NCI-H128 (cell line): ENCODE data around the gene GRIK5.

ENCODE experiments used
- DNase-seq: peaks from one replicate; lab custom pipeline; 2025; ENCODE audit not compliant: unreplicated experiment; lab: John Stamatoyannopoulos, UW

Gene GRIK5

GRCh38 chr19:42078538-42079275, 8.7 kb upstream of the GRIK5 start:
- no peak for DNase-seq

DNA sequence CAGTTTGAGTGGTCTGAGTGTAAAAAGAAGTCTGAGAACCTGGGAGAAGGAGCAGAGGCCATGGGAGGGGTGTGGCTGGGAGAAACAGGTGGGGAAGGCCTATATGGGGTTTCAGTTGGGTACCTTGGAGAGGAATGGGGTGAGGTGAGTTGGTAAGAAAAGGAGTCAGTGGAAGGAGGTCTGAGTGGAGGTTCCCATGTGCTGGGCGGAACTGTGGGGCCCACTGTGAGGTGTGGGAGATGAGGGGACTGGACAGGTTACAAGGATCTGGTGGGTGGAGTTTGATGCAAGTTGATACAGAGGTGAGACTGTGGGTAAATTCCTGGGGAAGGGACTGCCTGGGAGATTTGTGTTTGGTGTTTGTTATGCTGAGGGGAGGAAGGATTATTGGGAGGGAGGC, 8.1 kb upstream of the GRIK5 start:
- no peak for DNase-seq

DNA sequence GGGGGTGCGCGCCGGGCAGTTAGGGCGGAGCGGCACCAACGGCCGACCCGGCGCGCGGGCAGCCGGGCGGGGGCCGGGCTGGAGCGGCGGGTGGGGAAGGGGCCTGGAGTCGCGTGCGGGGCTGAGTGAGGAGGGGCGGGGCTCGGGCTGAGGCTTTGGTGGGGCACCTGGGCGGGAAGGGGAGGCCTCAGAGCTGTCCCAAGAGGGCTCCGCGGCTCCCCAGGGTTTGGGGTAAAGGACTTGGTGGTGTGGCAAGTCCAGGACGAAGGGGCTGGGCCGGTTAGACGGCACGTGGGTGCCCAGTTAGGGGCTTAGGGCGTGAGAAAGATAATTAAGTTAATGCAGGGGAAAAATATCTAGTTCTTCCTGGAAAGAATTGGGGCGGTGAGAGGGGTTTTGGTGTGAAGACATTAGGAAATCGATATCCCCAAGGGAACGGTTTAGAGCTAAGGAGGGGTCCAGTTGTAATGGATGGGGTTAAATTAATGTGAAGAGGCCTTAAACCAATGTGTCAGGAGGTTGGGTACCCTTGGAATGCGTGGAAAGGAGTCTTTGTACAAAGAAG, 6.5 kb upstream of the GRIK5 start:
- no peak for DNase-seq

- peak; percentile 100 for DNase-seq
These were observed 5.8 kb upstream of the GRIK5 start, which contains the start of gene ZNF574 for GRCh38 chr19:42075616-42076379. Gene ZNF574 (plus strand): TSS chr19:42076166. CDS start chr19:42078607, 2,441 bp downstream.

- no peak for DNase-seq
These were observed 5.3 kb upstream of the GRIK5 start for GRCh38 chr19:42075364-42075615.

- no peak for DNase-seq
These were observed 4.7 kb upstream of the GRIK5 start for GRCh38 chr19:42074513-42075363.

GRCh38 chr19:42071247-42071646, 1.2 kb upstream of the GRIK5 start:
- DNase-seq = no peak

DNA sequence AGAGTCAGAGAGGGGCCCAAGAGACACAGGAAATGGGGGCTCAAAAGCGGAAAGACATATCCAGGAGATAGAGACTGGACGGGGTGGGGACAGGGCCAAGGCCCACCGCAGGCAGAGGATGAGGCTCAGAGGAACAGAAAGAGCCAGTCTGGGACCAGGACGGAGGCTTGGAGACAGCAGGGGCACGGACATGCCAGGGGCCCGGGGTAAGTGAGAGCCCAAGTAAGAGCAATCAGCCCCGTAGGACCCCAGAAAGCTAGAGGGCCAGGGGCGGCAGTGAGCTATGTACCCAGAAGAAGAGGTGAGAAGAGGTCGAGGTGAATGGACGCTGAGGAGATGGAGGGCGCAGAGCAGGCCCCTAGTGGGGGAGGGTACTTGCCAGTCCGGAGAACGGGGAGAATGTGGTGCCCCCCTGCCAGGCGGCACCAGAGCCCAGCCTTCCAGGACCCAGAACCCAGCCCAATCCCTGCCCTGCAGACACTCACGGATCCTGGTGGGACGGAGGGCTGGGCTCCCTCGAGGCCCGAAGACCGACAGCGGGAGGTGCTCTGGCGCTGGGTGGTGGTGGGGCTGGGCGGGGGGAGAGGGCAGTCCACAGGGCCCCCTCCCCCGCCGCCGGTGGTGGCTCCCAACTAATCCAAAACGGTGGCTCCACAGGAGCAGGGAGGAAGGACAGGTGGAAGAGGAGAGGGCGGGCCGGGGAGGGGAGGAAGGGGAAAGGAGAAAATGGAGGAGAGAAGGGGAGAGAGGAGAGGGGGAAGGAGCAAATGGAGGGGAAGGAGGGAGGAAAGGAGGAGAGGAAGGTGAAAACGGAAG, 1.0 kb downstream of the GRIK5 start:
- DNase-seq = no peak

DNA sequence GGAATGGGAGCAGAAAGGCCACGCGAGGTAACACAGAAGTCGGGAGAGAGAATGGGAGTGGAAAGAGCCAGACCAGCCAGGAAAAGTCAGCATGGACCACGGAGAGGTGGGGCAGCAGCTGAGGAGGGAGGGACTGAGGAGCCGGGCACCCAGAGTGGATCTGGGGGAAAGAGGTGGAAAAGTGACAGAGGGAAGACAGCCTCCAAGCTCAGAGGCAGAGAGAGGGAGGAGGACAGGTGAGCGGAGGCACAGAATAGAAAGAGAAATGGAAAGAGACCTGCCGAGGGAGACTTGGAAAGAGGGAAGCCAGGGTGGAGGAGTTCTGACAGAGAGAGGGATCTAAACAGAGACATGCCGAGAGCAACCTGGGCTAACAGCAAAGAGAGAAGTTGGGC, 1.6 kb downstream of the GRIK5 start:
- no peak for DNase-seq

DNA sequence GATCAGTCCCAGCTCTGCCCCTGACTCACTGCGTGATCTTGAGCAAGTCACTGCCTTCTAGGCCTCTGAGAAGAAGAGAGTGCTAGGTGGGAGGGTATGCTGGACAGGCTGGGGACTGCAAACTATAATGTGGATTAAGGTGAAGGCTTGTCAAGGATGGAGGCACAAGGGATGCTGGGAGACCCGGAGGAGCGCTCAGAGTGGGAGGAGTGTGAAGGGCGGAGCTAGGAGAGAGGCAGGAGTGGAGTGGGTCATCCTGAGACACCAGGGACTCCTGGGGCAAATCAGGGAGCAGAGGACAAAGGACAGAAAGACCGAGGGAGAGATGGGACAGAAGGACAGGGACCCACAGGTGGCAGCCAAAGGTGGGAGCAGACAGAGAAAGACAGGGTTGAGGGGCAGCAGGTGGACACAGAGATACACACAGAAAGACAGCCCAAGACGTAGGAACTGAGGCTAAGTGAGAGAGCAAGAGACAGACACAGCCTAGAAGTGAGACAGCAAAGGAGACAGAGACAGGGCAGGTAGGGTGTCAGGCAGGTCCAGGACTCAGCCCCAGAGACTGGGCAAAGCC, 2.6 kb downstream of the GRIK5 start:
- DNase-seq = no peak

- DNase-seq = peak; percentile 18
These were observed 3.8 kb downstream of the GRIK5 start for GRCh38 chr19:42066075-42066754.

DNA sequence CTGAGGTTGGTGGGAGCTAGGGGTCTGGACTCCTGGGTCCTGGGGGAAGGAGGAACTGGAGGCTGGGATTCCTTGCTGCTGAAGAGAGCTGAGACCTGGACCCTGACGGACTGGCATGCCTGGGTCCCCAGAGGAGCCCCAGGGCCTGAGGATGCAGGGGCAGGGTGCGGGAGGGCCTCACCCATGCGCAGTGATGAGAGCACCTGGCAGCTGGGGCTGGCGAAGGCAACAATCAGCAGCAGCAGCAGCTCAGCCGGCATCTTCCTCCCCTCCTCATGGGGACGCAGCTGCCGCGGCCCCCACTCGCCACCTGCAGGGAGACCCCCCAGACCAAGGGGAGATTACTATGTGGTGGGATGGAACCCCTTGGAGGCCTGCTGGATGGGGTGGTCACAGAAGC, 4.5 kb downstream of the GRIK5 start:
- DNase-seq = no peak

- DNase-seq = no peak
These were observed 5.0 kb downstream of the GRIK5 start for GRCh38 chr19:42065051-42065450.

DNA sequence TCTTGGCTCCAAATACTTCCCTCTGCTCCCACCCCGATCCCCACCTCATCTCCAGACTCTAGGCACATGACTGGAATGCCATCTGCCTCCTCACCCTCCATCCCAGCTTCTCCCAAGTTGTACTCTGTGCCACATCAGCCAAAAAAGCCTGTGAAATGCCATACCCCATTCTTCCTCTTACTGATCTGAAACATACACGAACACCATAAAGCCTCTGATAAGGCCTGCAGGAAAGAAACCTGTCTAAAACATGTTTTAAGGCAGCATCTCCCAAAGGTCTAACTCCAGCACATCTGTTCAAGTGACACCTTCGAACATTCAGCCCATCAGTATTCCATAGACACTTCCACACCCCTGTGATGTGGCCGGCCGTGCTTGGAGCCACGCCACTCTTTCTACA, 5.6 kb downstream of the GRIK5 start:
- no peak for DNase-seq

- DNase-seq = no peak
These were observed 7.6 kb downstream of the GRIK5 start for GRCh38 chr19:42062381-42062780.

- DNase-seq = no peak
These were observed 9.9 kb downstream of the GRIK5 start for GRCh38 chr19:42060117-42060516.

- DNase-seq = no peak
These were observed 10.8 kb downstream of the GRIK5 start for GRCh38 chr19:42059196-42059595.

GRCh38 chr19:42057846-42058245, 12.2 kb downstream of the GRIK5 start:
- DNase-seq = no peak

DNA sequence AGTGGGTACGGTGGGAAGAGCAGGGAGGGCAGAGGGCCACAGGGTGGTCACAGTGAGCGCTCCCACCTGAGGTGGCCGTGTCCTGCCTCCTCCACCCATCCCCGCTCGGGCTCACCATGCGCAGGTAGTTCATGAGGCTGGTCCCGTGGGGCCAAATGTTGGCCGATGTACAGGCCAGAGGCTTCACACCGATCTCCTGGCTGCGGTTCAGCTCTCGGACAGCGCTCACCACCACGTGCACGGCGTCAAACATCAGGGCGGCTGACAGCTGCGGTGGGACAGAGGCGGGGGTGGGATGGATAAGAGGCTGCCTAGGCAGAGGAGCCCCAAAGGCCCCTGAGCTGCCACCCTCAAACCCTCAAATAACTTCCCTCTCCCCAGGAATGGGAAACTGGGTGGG, 15.8 kb downstream of the GRIK5 start:
- no peak for DNase-seq
